HG03108 (cell line): ENCODE measurements around the gene HOXA4.

ENCODE experiments used
- ATAC-seq: cut with Tn5 transposase; IDR thresholded peaks from one replicate; pipeline ENCODE4 v1.9.1; 2021; ENCODE audit warnings: moderate library complexity; ENCODE audit not compliant: unreplicated experiment

Gene HOXA4

GRCh38 chr7:27158436-27159265 lies 28.1 kb upstream of the HOXA4 start:
- no peak for ATAC-seq

DNA sequence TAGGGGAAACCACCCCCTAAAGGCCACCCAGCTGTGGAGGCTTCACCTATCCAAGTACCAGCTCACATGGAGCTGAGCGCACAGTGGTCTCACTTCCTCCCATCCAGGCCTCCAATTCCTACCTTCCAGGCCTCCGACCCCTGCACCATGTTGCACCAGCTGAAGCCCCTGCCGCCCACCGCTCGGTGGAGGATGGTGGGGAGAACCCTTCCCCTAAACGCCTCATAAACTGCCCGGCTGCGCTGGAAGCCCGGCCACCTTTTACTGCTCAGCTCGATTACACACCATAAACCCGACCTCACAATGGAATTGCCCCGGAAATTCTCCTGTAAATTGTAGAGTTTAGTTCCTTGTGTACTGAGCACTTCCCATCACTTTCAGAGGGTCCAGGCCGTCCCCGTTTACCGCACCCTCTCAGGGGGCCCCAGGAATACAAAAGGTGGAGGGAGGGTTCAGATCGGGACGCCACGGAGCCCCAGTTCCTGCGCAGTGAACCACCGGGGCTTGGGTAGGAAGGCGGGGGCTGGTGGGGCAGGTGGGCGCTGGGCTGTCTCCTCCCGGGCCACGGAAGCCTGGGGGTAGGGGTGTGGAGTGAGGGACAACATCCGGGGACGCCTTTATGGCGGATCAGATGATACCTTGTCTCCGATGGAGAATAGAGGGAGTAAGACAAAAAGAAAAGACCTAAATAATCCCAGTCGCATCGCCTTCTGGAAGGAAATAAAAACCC lies 27.3 kb upstream of the HOXA4 start:
- no peak for ATAC-seq

GRCh38 chr7:27156916-27157701 lies 26.6 kb upstream of the HOXA4 start:
- ATAC-seq, result no peak

DNA sequence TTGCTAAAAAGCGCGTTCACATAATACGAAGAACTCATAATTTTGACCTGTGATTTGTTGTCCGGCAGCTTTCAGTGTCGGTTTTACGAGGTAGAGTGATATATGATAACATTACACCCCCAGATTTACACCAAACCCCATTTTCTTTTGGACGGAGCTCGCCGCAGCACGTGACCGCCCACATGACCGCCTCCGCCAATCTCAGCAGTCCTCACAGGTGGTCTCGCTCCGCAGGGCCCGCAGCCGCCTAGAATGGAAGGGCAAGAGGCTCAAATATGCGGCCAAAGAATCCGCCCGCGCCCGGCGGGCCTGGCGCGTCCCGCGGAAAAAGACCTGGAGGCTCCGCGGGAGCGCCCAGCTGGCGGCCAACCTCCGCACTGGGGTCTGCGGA lies 25.9 kb upstream of the HOXA4 start, which contains the start of gene HOXA7:
HOXA7 (minus strand) TSS at position 168 of the 391 bp plus-strand sequence; CDS start at position 38, 130 bp downstream.
- ATAC-seq, result no peak

DNA sequence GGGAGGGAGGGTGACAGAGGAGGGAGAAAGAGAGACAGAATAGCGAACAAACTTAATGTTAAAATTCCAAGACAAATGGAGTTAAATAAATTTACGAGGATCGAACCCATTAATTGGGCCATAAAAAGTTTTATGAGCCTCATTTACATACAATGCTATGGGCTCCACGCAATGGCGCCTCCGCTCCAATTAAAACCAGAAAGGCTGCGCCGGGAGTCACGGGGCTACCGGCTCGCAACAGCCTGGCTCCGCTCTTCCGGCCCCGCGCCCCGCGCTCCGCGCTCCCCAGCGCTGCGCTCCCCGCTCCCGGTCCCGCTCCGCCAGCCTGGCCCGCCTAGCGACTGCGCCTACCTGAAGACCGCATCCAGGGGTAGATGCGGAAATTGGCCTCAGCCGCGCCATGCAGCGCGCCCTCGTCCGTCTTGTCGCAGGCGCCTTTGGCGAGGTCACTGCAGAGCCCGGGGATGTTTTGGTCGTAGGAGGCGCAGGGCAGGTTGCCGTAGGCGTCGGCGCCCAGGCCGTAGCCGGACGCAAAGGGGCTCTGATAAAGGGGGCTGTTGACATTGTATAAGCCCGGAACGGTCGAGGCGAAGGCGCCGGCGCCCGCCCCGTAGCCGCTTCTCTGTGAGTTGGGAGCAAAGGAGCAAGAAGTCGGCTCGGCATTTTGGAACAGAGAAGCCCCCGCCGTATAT lies 25.4 kb upstream of the HOXA4 start:
- no peak for ATAC-seq

GRCh38 chr7:27154901-27155815 lies 24.6 kb upstream of the HOXA4 start:
- no peak for ATAC-seq

DNA sequence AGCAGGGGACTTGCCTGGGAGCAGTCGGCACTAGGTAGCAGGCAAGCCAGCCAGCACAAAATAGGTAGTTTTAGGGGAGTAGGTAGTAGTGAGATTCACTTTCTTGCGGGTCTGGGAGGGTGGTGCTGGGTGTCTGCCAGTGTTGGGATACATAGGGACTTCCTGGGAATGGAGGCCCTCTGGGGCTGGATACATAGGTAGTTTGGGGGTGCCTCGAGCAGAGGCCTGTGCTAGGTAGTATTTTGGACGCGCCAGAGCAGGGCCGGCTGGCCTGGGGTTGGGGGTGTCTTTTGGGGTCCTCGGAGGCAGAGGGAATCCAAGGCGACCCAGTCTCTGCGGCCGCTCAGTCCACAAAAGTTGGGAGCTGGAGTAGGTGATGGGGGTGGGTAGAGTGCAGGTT lies 23.8 kb upstream of the HOXA4 start:
- ATAC-seq, result no peak

DNA sequence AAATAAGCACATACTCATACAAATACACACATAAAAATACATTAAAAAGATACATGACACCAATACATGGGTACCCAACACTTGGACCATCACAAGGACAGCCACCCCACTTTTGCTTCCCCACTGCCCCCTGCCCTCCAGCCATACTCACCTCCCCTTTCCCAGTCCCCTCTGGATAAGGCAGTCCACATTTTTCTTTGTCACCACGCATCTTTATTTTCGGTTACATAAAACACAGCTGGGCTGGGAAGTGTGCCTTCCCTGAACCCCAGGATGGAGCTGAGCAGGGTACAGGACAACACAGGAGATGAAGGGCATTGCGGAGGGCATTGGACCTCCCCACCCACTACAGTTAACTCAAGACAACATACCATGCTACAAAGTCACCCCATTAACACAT lies 23.0 kb upstream of the HOXA4 start:
- ATAC-seq, result no peak

DNA sequence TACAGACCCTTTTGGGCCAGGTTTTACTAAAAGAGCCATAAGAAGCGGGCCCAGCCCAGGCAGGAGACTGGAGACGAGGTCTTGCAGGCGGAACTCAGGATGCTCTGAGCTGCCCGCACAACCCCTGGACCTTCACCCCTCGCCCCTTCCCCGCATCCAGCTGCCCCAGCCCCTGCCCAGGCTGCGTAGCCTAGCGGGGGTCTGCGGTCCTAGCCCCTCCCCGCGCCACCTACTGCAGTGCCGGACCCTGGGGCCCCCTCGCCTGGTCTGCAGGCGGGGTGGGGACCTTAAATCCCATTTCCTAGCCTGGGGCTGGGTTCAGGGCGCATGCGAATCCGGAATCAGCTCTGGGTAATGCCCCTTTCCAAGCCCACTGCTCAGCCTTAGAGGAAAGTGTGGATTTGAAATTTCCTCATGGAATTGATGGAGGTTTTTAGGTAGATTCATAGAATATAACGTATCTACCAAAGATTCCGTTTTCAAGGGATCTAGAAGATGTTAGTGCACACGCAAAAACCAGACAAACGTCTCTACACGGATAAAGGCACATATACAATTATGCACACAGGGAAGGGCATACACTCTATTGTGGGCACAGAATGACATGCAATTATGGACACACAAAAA lies 22.4 kb upstream of the HOXA4 start:
- no peak for ATAC-seq

GRCh38 chr7:27151931-27152815 lies 21.6 kb upstream of the HOXA4 start, which contains the start of gene HOXA3:
TSS of gene HOXA3 (minus strand) at chr7:27152583. CDS start at chr7:27110640, 41,943 bp downstream.
- ATAC-seq, result no peak

GRCh38 chr7:27151341-27151930 lies 20.9 kb upstream of the HOXA4 start:
- ATAC-seq, result no peak

GRCh38 chr7:27150568-27151340 lies 20.2 kb upstream of the HOXA4 start:
- ATAC-seq, result peak; percentile 84

DNA sequence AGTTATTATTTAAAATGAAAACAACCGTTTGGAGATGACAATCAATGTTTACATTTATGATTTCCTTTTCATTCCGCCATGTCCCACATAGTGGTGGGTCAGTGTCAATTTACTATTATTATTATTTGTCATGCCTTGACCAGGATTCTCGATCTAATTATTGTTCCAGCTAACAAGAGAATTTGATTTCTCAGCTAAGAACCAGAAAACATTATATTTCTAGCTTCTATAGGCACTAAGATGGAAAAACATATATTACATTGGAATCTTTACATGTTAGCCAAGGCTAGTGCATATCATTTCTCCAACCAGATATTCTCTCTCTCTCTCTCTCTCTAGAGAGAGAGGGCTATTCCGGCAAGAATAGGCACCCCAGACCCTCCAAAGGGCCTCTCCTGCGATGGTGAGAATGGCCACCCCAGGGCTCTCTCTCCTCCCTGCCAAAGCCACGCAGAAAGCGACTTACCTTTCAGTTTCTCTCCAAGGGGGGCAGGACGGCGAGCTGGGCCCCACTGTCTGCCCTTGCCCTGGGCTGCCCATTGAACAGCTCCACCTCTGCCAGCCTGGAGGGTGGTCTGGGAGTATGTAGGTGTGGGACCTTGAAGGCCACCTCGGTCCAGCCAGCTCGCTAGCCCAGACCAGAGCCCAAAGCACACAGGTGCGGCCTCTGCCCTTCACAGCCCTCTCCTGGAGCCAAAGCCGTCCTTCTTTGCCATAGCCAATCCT lies 19.4 kb upstream of the HOXA4 start:
- no peak for ATAC-seq

DNA sequence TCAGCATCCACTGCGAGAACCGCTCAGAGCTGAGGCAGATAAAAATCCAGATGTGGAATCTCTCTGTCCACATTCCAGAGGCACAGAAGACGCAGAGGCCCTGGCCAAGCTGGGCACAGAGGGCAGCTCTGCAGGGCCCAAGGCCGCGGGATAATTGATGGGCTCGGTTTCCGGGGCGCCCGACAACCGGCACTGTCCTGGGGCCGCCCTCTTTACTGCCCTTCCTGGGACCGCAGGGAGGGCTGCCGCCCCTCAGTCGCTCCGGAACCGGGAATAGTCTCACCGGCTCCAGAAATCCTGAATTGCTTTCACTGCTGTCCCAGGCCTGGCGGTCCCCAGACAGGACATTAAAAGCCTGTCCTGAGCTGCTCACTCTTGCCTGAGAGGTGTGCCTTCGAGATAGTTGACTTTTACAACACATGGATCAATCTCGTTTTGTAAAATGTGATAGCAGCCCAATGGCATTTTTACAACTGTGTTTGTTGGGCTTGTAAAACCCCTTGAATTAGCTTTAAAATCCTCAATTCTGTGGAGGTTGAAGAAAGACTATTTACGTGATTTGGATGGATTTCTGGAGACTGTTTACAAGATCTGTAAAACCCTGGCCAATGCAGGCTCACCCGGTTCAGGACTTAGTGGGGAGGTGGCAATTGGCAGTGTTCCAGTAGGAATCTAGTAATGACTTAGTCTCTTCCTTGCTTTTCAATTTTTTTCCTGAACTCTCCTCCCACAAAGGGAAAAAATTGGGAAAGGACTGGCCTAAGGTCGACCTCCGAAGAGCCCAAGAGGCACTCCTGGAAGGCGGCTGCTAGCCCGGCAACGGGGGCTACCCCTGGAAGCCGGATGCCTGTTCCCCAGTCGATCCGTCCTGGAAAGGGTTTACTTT lies 18.4 kb upstream of the HOXA4 start:
- ATAC-seq, result no peak

DNA sequence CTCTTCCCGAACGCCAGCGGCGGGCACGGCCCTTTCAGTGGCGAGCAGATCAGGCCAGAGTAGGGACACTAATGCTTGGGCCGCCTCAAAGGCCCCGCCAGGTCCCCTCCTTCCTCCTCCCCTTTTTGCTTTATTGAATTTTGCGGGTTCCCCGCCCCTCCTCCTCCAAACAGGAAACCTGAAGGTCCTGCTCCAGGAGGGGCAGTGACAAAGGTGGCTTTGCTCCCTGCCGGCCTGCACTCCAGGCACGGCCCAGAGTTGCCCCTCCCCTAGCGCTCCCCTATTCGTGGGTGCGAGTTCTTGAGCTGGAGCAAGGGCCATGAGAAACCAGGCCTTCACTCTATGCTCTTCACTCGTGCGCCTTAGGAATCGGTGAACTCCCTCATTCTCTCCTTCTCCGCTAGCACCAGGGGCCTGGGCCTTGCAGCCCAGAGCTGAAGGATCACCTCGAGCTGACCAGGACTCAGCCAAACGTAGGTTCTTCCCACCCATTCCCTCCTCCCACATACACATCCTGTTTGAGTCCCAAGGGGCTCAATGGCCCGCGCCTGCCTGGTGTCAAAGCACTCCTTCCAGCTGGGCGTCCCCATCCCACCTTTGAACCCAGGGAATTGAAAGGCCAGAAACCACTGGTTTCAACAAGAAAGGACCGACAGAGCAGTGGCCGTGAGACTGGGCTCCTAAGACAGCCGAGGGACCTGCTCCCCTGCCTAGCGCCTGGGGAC lies 17.6 kb upstream of the HOXA4 start:
- ATAC-seq, result no peak
